ENCODE data around the gene ZG16.
A peak's percentile ranks its signal among the peaks of the same experiment; 100 is the strongest.
"Not testable (repeated sequence)": the region's sequence is repeated elsewhere in the genome, so short reads cannot be mapped to it uniquely, and the experiment has no call there.

The ZG16 gene

DNA sequence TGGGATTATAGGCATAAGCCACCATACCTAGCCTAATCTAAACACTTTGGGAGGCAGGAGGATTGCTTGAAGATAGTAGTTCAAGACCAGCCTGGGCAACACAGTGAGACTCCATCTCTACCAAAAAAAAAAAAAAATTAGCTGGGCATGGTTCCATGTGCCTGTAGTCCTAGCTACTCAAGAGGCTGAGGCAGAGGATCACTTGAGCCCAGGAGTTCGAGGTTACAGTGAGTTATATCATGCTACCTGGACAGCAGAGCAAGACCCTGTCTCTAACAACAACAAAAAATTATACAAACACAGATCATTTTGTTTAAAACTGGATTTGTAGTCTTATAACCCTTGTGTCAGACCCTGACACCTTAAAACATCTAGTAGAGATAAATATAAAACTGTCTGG lies 24.5 kb upstream of the ZG16 start:
- DNase-seq = no peak

DNA sequence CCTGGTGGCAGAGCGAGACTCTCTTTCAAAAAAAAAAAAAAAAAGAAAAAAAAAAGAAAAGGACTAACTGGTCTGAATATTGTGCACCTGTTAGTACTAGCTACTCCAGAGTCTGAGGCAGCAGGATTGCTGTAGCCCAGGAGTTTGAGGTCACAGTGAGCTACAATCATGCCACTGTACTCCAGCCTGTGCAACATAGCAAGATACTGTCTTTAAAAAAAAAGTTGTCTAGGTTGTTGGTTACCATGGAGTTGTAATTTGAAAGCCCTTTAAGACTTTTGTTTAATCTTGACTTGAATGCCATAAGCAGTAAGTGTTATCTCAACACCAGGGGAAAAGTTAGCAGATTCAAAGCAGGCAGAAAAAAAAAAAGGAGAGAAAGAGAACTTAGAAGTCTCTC lies 21.4 kb upstream of the ZG16 start:
- no peak for DNase-seq

DNA sequence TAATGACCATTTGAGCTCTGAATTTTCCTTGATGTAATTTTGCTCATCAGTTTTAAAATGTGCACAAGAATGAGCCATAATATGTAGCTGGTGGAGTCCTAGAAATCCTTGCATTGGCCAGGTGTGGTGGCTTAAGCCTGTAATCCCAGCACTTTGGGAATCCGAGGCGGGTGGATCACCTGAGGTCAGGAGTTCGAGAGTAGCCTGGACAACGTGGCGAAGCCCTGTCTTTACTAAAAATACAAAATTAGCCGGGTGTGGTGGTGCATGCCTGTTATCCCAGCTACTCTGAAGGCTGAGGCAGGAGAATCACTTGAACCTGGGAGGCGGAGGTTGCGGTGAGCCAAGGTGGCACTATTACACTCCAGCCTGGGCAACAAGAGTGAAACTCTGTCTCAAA lies 21.0 kb upstream of the ZG16 start:
- not testable (repeated sequence) for DNase-seq

DNA sequence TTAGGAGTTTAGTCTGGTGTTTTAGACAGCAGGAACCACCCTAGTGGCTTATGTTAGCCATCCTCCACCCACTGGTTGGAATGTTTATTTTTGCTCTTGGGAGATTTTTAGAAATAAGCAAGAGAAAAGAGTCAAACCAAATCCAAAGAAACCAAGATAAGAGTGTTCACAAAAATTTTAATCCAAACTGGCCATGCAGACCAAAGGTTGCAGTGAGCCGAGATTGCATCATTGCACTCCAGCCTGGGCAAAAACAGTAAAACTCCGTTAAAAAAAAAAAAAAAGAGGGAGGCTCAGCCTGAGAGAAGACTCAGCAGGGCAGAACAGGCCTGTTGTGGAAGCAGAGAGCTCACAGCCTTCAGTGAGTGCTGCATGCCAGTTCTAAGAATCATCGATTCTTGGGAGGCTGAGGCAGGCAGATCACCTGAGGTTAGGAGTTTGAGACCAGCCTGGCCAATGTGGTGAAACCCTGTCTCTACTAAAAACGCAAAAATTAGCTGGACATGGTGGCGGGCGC lies 20.0 kb upstream of the ZG16 start:
- DNase-seq = peak; percentile 19

DNA sequence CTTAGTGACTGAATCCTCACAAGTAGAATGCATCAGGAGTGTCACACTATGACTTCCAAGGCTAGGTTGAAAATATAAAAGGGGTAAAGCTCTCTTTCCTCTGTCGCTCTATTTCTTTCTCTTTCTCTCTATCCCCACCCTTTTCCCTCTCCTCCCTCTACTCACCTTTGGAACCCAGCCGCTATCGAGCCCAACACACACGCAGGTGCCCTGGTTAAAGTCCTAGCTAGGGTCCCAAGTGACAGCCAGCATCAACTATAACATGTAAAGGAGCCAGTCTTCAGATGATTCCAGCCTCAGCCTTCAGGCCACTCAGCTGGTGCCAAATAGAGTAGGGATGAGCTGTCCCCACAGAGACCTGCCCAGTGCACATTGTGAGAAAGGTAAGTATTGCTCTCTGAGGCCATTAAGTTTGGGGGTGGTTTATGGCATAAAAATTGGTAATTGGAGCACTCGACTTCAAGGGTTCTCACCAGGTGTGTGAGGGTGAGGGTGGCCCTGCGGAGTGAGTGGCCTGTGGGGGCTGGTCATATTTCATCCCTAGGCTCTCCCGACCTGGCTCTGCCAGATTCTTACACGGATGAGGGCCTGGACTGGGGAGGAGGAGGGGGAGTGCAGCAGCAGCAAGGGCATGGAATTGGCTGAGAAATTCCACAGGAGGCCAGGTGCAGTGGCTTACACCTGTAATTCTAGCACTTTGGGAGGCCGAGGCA lies 17.3 kb upstream of the ZG16 start:
- DNase-seq = no peak

DNA sequence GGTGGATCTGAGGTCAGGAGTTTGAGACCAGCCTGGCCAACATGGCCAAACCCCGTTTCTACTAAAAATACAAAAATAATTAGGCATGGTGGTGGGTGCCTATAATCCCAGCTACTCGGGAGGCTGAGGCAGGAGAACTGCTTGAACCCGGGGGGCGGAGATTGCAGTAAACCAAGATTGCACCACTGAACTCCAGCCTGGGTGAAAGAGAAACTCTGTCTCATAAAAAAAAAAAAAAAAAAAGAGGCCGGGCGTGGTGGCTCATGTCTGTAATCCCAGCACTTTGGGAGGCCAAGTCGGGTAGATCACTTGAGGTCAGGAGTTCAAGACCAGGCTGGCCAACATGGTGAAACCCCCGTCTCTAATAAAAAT lies 16.8 kb upstream of the ZG16 start:
- DNase-seq = not testable (repeated sequence)

DNA sequence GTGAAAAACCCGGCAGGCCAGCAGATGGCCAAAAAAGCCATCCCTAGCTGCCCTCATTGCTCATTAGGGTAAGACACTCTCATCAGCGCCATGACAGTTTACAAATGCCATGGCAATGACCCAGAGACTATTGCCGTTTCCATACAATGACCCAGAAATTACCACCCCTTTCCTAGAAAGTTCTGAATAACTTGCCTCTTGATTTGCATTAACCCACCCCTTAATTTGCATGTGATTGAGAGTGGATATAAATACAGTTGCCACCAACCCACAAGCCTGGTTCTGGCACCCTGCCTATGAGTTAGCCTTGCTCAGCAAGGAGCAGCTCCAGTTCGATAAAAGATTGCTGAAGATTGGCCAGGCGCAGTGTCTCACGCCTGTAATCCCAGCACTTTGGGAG lies 16.2 kb upstream of the ZG16 start:
- DNase-seq = no peak

DNA sequence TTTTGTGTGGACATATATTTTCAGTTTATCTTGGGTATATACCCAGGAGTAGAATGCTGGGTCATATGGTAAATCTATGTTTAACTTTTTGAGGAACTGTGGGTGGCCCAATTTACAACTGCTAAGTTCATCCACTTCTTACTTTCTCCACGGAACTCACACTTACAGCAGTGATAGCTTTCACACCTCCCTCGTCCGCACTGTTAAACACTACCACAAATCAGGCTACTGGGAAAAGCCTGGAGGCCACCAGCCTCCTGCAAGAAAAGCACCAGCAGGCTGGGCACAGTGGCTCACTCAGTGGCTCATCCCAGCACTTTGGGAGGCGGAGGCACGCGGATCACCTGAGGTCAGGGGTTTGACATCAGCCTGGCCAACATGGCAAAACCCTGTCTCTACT lies 14.7 kb upstream of the ZG16 start:
- DNase-seq = no peak

DNA sequence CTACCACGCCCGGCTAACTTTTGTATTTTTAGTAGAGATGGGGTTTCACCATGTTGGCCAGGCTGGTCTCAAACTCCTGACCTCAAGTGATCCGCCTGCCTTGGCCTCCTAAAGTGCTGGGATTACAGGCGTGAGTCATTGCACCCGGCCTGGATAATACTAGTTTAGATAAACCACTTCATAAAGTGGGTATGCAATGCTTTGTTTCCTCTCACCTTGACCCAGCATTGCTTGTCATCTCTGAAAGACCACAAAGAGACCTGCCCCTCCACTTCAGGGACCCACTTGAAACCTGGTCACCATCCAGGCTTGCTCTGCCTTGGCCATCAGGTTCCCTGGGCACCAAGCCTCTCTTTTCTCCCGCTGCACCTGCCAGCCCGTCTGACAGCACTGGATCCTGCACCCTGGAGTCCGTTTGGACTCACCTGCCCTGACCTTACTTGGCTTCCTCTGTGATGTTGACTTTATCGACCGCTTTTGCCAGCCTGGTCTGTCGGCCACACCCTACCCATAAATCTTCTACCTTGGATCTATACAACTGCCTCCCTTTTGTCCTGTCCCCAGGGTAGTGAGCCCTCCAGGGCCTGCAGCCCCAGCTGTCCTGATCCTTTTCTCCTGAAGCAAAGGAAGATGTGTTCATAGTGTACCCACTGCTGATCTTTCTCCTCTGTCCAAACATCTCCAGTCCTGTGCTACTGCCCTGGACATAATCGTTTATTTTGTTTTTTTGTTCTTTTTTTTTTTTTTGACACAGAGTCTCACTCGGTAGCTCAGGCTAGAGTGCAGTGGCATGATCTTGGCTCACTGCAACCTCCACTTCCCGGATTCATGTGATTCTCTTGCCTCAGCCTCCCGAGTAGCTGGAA lies 12.7 kb upstream of the ZG16 start:
- DNase-seq = no peak

DNA sequence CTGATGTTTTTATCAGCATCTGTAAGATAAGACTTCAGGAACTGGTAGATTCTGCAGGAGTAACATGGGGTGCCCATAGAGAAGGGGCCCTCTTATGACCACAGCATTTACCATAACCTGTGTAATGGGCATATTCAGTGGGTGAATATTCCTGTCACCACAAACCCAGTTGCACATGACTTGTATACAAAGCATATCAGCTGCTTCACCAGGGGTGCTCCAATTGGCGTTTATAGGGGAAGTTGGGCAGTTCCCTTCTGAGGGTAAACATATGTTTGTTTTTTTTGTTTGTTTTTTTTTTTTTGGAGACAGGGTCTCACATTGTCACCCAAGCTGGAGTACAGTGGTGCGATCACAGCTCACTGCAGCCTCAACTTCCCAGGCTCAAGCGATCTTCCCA lies 11.5 kb upstream of the ZG16 start:
- no peak for DNase-seq

DNA sequence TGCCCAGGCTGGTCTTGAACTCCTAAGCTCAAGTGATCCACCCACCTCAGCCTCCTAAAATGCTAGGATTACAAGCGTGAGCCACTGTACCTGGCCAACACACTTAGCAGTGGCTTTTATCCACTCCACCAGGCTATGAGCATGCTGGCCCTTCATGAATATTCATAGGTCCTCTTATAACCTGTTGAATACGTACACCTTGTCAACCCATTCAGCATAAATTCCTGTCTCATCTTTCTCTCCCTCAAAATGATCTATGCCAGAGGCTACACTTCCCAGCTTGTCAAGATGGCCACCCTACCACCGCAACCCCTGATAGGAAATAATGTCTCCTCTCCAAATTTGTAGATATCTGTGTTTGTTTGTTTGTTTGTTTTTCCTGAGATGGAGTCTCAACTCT lies 11.0 kb upstream of the ZG16 start:
- DNase-seq = no peak

DNA sequence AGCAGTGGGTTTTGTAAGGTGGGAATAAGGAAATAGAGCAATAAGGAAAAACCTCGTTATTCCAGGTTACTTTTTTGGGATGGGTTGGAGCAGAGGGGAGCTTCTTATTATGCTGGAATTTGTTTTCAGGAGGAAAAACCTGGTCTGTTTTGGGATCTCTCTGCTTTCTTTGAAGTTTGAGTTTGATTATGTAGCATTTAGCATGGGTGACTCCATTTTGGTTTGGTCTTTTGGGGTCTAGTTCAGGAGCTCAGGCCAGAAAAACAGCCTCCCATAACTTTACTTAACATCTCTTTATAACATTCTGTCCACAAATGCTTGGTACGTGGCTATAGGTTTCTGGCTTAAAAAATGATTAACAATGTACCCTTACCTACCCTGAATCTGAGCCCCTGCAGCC lies 8.5 kb upstream of the ZG16 start:
- no peak for DNase-seq

DNA sequence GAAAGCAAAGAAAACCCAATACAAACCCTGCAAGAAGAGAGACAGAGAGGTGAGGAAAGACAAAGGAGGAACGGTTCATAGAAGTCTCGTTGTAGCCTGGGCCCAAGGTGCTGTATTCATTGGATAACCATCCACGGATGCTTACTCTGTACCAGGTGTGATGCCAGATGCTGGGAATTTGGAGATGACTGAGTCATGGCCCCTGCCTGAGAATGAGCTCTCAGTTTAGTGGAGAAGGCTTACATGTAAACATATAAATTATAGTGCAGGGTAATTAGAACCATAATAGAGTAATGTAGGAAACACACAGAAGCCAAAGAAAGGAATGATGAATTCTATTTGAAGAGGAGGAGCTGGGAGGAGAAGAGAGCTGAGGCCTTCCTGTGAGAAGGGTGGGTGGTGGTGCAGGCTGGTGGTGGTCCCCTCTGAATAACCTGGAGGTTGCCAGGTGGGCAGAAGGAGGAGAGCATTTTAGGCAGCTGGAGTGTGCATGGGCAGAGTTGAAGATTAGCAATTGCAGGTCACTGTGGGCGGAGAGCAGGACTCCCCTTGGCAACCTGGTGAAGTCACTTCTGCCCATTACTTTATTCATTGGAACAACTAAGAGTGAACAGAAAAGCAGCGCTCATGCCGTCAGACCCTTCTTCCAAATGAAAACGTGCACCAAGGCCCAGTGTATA lies 7.7 kb upstream of the ZG16 start:
- DNase-seq = no peak

DNA sequence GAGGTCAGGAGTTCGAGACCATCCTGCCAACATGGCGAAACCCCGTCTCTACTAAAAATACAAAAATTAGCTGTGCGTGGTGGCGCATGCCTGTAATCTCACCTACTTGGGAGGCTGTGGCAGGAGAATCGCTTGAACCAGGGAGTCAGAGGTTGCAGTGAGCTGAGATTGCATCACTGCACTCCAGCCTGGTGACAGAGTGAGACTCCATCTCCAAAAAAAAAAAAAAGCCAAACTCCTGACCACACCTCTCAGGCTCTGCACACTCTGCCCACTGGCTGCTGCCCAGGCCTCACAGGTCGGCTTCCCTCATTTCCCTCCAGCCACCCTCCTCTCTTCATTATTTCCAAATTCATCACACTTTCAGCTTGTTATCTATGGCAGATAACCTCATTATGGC lies 5.7 kb upstream of the ZG16 start:
- DNase-seq = not testable (repeated sequence)

DNA sequence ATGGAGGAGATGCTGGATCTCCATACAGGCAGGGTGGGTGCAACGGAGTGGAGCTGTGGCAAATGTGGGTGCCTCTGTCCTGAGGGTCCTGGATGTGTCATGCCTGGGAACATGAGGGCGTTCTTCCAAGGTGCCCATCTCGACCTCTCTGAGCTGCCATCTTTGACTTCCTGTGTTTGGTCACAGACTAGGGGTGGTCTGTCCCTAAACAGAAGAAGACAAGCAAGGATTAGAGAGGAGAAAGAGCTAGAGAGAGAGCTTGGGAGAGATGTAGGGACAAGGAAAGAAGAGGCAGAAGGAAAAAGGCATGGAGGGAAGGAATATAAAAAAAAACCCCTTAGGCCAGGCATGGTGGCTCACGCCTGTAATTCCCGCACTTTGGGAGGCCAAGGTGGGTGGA lies 3.3 kb upstream of the ZG16 start:
- no peak for DNase-seq

DNA sequence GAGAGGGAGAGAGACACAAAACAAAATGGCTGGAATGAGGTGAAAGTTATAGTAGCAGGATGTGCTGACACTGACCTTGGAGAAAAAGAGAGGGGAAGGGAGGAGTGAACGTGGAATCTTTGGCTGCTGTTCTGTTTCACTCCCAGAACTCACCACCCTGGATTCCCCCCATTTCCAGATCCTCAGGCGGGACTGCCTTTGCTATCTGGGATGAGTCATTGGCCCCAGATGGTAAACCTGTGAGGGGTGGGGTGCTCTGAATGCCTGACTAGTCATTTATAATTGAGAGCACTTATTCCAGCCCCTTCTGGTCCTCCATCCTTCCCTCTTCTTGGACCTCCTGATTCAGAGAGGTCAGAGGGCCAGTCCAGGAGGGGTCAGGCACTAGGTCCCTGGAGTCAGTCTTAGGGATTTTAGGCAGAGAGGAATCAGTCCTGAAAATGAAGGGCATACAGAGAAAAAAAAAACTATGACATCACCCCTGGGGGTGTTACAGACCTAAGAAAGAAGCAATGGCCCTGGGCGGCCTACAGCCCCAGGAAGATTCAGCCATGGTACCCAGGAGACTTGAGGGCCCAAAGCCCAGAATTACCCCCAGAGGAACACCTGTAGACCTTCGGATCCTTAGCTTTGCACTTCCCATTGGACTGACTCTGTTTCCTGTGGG lies 2.2 kb upstream of the ZG16 start:
- no peak for DNase-seq

DNA sequence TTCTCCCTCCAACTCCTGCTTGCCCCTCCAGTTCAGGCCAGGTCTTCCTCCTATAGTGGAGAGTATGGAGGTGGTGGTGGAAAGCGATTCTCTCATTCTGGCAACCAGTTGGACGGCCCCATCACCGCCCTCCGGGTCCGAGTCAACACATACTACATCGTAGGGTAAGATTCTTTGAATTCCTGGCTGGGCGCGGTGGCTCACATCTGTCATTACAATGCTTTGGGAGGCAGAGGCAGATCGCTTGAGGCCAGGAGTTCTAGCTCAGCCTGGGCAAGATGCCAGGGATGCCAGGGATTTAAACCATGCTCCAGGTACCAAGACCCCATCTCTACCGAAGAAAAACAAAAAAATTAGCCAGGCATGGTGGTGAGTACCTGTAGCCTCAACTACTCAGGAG lies 1.4 kb downstream of the ZG16 start:
- no peak for DNase-seq

DNA sequence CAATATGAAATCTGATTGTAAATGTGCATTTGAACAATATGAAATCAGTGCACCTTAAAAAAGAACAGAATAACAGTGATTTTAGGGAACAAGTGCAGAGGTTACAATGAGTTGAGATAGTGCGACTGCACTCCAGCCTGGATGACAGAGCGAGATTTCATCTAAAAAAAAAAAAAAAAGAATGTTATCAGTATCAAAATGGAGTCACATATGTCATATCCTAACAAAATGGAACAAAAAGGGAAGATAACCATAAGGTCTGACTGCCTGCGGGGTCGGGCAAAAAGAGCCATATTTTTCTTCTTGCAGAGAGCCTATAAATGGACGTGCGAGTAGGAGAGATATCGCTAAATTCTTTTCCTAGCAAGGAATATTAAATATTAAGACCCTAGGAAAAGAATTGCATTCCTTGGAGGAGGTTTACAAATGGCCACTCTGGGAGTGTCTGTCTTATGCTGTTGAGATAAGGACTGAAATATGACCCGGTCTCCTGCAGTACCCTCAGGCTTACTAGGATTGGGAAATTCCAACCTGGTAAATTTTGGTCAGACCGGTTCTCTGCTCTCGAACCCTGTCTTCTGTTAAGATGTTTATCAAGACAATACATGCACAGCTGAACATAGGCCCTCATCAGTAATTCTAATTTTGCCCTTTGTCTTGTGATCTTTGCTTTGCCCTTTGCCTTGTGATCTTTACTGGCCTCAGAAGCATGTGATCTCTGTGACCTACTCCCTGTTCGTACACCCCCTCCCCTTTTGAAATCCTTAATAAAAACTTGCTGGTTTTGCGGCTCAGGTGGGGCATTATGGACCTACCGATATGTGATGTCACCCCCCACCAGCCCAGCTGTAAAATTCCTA lies 5.3 kb downstream of the ZG16 start:
- not testable (repeated sequence) for DNase-seq

DNA sequence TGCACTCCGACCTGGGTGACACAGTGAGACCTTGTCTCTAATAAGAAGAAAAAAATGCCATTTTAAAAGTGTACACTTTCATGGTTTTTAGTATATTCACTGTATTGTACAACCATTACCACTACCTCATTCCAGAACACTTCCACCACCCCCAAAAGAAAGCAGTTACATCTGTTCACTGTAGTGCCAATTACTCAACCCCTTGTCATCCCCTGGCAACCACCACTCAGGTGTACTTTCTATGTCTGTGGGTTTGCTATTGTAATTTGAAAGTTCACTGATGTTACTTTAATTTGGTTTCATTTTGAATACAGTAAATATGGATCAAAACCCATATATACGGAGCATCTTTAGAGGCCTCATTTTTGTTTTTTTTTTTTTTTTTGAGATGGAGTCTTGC lies 6.1 kb downstream of the ZG16 start:
- no peak for DNase-seq

DNA sequence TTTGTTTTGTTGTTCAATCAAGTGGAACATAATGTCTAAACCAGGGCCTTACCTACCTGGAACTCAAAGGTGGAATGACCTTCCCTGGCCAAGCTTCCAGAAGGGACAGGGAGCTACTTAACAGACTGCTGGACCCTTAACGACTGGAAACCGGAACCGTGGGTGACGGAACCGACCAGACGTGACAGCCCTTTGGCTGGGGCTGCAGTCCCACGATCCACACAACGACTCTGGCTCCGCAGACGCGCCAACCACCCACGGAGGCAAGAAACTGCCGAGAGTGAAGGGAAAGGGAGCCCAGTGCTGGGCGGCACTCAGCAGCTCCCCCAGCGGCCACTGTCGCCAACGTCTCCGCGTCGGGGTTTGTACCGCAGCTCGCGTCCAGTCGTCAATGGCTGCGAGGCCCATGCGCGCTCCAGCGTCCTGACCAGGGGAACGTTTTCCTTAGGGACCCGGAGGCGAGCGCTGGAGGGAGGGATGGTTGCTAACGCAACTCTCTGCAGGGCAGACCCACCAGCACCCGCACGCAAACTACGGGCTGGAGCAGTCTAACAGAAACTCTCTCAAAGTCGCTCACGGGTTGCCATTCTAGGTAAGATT lies 6.9 kb downstream of the ZG16 start:
- DNase-seq = no peak

DNA sequence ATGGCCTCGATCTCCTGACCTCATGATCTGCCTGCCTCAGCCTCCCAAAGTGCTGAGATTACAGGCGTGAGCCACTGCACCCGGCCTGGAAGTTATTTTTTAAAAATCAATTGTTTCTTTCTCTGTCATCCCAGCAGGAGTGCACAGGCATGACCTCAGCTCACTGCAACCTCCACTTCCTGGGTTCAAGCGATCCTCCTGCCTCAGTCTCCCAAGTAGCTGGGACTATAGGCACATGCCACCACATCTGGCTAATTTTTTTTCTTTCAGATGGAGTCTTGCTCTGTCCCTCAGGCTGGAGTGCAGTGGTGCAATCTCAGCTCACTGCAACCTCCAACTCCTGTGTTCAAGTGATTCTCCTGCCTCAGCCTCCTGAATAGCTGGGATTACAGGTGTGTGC lies 9.1 kb downstream of the ZG16 start:
- DNase-seq = not testable (repeated sequence)

DNA sequence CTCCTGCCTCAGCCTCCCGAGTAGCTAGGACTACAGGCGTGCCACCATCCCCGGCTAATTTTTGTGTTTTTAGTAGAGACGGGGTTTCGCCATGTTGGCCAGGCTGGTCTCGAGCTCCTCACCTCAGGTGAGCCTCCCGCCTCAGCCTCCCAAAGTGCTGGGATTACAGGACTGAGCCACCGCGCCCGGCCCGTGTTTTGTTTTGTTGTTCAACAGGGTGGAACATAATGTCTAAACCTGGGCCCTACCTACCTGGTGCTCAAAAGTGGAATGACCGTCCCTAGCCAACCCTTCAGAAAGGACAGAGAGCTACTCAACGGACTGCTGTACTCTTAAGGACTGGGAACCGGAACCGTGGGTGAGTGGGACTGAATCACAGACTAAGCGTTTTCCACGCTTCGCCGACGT lies 11.7 kb downstream of the ZG16 start:
- DNase-seq = no peak

Measured in GF-D8 (cell line).